Stimulated activated CD4-positive, alpha-beta T cell treated with anti-CD3 and anti-CD28 coated beads, Interleukin-2, amount 100 ng/mL, for 4 hours (primary cell): Measurements from ENCODE around the gene SLF2.

Experiments used
- DNase-seq: peaks from one replicate; pipeline ENCODE4 v3.0.0-alpha.2; 2020; ENCODE audit warnings: low read depth

Gene SLF2

DNA sequence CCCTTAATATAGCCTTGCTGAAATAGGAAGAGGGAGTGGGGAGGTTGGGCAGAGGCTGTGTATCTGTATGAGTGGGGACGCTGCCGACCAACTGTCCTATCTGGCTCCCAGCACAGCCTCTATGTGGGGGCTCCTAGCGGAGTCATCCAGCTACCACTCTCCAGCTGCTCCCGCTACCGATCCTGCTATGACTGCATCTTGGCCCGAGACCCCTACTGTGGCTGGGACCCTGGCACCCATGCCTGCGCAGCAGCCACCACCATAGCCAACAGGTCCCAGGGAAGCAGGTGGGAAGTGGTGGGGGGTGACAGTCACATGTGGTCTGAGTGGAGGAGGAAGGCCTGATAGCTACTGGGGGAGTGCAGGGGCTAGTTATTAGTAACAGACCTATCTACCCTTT, 67.9 kb downstream of the SLF2 start:
- no peak for DNase-seq

DNA sequence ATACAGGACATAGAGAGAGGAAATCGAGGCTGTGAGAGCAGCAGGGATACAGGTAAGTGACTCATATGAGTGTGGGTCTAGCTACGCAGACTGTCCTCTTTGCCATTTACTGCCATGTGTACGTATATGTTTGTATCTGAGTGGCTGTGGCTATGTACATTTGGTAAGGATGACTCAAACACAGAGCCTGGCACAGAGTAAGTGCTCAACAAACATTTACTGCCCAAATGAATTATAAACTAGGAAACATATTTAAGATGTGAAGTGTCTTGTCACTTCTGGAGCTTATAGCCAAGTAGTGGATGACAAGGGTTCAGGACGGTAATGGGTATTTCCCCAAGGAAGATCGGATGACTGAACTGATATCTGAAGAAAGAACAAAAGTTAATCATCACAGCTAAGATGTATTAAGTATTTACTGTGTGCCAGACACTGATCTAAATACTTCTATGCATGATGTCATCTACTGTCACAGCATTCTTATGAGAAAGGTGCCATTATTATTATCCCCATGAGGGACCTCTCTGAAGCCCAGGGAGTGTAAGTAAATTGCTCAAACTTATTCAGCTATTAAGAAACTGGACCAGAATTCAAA, 68.5 kb downstream of the SLF2 start:
- DNase-seq = no peak

GRCh38 chr10:100982916-100983830, 70.4 kb downstream of the SLF2 start:
- no peak for DNase-seq

DNA sequence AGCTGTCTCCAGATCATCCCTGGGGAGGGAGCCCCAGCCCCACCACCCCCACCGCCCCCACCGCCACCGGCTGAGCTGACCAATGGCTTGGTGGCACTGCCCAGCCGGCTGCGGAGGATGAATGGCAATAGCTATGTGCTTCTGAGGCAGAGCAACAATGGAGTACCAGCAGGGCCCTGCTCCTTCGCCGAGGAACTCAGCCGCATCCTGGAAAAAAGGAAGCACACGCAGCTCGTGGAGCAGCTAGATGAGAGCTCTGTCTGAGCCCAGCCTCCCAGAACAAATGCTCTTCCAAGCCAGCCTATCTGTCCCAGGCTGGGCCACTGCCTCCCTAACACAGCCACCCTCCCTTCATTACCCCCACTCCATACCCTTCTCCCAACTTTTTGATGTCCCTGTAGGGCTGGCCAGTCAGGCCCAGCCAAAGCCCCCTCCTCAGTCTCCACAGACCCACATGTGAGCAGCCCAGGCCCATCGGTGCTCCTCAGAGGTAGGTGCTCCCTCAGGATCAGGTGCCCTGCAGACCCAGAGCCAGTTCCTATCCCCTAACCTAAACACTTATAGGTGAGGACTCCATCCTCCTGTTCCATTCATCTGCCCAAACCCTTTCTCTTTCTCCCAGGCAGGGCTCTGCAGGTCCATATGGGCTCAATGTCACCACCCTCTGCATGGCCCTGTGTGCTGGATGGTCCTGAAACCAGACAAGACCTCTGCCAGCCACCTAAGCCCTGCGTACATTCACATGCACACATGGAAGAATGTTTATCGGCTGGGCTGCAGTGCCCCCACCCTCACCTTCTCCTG, 71.3 kb downstream of the SLF2 start:
- no peak for DNase-seq

- no peak for DNase-seq
Measured at GRCh38 chr10:100984672-100985177, 72.0 kb downstream of the SLF2 start.

GRCh38 chr10:100985336-100985735, 72.6 kb downstream of the SLF2 start:
- no peak for DNase-seq

DNA sequence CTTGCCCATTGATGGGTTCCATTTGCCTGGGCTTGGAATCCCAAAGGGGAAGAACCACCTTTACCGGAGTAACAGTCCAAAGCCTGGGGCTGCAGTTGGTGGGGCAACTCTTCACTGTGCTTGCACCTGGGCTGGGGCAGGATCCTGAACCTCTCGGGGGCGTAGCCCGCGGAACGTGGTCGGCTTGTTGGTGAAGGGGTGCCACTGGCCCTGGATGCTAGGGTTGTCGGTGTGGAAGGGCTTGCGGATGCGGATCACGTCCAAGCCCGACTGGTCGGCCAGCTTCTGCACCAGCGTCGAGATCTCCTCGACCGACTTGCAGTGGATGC, 73.8 kb downstream of the SLF2 start:
- no peak for DNase-seq

DNA sequence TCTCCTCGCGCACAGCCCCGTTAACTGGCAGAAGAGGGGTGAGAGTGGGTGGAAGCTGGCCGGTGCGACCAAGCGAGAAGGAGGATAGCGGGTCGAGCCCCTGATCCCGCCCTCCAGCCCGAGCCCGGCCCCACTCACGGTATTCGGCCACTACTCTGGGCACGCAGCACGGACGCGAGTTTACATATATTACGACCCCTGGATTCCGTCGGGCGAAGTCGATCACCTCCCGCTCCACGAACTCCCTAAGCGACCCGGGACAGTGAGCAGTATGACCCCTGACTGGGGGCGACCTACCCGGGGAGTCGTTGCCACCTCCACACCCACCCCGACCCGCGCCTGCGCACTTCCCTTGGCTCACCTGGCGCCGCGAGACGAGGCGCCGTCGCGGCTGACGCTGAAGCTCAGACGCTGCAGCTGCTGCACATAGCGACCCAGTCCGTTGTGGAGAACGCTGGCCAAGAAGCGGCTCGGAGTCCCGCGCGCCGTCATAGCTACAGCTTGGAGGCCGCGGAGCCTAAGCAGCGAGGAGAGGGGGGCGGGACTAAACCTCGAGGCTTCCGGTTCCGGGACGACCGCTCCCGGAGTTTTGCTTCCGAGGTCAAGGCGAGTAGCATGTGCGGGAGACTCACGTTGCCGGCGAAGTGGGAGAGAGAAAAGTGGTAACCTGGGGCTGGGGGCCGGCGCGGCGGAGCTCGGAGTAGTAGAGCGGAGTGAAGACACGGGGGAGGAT, 74.4 kb downstream of the SLF2 start, which contains the start of the genes MRPL43 and TWNK:
TSS of gene MRPL43 (minus strand) at position 546 of the 733 bp plus-strand sequence. CDS start at position 492, 54 bp downstream.
TSS of gene TWNK (plus strand) at position 592 of the 733 bp plus-strand sequence. CDS start 668 bp downstream, outside the sequence.
- DNase-seq = peak; percentile 82

GRCh38 chr10:100987685-100988049, 74.9 kb downstream of the SLF2 start:
- DNase-seq = no peak

GRCh38 chr10:100988166-100988565, 75.4 kb downstream of the SLF2 start:
- DNase-seq = no peak

DNA sequence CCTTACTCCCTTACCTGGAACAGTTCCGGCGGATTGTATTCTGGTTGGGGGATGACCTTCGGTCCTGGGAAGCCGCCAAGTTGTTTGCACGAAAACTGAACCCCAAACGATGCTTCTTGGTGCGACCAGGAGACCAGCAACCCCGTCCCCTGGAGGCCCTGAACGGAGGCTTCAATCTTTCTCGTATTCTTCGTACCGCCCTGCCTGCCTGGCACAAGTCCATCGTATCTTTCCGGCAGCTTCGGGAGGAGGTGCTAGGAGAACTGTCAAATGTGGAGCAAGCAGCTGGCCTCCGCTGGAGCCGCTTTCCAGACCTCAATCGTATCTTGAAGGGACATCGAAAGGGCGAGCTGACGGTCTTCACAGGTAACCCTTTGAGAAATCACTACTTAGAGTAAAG, 76.3 kb downstream of the SLF2 start:
- DNase-seq = no peak

DNA sequence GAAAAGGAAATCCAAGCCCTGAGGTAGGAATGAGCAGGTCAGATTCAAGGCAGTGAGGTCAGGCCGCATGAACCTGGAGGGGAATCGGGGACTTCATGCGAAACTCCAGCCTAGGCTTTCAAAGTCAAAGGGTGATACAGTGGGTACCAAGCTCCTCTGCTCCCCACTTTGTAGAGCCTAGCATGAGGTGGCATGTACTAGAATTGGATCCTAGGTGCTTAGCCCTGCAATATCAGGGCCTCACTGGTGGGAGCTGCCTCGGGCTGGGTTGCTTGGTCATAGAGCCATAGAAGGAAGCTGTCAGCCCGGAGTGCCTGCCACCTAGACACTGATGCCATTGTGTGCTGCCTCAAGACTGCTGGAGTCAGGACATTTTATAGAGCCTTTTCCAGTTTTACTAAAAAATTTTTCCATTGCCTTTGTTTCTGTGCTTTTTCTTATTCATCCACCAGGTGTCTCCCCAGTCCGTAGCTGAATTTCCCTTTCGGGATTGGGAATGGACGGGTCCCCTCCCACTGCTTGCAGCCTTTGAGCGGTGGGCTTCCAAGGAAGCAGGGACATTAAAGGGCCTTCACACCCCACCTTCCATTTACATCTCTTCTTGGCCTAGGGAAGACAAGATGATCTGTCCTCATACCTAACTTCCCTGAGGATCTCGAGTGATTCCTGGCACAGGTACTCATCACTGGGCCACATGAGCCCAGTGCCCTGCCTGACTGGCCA, 81.4 kb downstream of the SLF2 start:
- no peak for DNase-seq

- DNase-seq = no peak
Measured at GRCh38 chr10:100995181-100995580, 82.4 kb downstream of the SLF2 start.

DNA sequence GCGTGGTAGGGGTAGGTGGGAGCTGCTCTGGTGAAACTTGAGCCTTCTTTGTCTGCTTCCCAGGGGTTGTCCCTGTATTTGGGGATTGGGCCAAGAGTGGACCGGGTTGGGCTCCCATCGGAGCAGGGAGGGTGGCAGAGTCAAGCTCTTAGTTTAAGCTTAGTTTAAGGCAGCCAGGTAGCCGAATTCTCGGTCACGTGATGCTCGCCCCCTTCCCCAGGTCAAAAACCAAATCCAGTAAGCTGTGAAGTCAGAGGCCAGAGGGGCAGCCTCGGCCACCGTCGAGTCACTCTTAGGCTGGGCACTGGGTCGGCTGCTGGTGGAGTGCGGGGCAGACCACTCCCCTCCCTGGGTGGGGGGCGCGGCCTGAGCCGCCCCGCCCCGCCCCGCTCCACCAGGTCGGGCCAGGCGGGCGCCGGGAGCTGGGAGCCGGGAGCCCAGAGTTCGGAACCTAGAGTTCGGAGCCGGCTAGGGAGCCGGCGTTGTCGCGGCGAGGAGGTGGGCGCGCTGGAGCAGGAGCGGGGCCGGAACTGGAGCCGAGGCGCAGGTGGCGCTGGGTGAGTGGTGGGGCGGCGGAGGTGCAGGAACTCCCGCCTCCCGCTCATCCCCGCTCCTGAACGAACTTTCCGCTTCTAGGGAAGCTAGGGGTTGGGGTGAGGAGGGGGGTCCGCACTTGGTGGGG, 84.1 kb downstream of the SLF2 start:
- no peak for DNase-seq

DNA sequence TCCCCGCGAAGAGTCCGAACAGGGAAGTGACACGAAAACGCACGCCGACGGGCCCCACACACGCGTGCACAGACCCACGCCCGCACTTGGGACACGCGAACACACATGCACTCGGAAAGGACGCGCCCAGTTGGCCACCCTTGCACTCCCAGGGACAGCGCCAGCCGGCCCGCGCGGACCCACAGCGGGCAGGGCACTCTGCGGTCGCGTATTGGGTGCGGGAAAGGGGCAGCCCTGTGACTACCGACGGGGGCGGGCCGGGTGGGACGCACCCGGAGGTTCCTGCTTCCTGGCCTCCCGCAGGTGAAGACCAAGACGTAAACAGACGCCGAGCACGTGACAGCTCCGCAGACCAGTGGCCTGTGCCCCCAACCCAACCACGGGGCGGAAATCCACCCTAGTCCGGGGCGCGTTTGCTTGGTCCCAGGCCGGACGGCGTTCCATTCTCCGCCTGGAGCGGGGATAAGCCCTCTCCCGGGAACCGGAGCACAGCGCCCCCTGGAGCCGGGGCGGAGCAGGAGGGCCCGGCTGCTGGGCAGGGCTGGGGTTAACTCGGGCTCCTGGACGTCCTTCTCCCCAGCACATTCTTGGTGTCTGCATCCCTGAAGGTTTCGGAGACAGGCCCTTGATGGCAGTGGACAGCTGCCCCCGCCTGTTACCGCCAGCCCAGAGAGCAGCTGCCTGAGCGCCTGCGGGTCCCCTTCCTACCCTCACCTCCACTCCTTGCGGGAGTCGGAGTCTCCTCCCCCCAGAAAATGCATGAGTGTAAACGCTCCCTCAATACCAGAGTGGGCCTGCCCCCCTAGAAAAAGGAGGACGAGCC, 84.8 kb downstream of the SLF2 start:
- peak; percentile 45 for DNase-seq

DNA sequence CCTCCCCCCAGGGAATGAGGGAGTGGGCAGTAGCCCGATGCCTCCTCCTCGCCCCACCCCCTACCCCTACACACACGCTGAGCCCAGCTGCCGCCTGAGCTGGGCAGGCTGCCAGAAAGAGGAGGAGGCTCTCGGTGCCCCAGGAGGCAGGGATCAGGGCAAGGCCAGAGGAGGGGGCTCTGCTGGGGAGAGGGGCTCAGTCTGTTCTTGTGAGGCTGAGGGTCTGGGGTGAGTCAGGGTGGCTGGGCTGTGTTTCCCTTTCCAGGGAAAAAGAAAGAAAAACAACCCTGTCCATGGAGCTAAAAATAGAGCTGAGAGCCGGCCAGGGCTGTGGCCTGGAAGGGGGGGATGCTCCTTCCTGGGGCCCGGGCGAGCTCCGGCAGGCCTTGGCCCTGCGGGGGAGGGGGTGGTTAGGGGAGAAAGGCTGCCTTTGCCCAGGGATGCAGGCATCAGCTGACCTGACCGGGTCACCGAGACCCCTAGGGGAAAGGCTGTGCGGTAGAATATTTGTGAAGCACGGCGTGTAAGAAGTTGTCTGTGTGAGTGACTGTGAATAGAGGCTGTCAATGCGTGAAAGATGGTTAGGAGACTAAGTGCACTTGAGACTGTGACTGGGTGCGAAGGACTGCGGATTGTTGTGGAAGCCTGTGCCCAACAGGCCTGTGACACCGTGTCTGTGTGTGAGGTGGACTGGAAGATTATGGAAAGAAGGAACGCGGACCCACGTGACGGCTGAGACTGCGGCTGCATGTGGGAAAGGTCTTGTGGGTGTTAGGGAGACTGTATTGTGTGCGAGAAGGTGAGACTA, 85.6 kb downstream of the SLF2 start:
- DNase-seq = peak; percentile 60

GRCh38 chr10:100998991-100999741, 86.4 kb downstream of the SLF2 start:
- DNase-seq = peak; percentile 68

- no peak for DNase-seq
Measured at GRCh38 chr10:100999742-101000126, 87.0 kb downstream of the SLF2 start, which contains the start of gene LZTS2. LZTS2 (plus strand) TSS chr10:100999808; CDS start chr10:101002539, 2,731 bp downstream.
